Measurements from ENCODE around the gene MYO18B. TPM values are rescaled to one million over a fixed set of nuclear protein-coding genes. Genes with fewer than 3 reads are reported as not detected.

Gene MYO18B
- total and polyA plus RNA-seq, 8 donors, result 0.05 to 0.47 (median 0.14) TPM

DNA sequence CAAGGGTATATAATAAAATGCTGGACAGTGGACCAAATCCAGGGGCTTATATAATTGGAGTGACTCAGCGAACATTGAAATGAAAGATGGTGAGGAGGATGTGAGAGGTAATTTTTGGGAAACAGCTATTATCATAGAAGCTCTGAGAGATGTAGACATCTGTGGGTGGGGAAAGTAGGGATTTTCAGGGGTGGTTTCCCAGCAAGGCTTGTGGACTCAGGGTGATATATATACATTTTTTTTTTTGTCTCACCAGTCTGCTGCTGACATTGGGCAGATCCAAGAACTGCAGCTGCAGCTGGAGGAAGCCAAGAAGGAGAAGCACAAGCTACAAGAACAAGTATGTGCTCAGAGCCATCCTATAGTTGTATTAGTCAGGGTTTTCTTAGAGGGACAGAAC lies 208.1 kb downstream of the MYO18B start:
- Histone ChIP-seq H3K36me3 (no peaks in the 10 kb centered on the region), H3K27me3 (no peaks in the 10 kb centered on the region), H3K4me3 (no peak overlapping the region), H3K9me3 (no peaks in the 10 kb centered on the region), H3K27ac (no peak overlapping the region), H3K4me1 (no peaks in the 10 kb centered on the region)
- intact Hi-C loops (cut with DNase I), result no loop called here
- DNase-seq (no peak), FAIRE-seq (no peak), ATAC-seq (no peak)
- WGBS, 2 donors, result 45 to 61% methylated on average over 1 of the region's 1 CpG
- TF ChIP-seq, protein P1, sequence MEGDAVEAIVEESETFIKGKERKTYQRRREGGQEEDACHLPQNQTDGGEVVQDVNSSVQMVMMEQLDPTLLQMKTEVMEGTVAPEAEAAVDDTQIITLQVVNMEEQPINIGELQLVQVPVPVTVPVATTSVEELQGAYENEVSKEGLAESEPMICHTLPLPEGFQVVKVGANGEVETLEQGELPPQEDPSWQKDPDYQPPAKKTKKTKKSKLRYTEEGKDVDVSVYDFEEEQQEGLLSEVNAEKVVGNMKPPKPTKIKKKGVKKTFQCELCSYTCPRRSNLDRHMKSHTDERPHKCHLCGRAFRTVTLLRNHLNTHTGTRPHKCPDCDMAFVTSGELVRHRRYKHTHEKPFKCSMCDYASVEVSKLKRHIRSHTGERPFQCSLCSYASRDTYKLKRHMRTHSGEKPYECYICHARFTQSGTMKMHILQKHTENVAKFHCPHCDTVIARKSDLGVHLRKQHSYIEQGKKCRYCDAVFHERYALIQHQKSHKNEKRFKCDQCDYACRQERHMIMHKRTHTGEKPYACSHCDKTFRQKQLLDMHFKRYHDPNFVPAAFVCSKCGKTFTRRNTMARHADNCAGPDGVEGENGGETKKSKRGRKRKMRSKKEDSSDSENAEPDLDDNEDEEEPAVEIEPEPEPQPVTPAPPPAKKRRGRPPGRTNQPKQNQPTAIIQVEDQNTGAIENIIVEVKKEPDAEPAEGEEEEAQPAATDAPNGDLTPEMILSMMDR (IDR thresholded peaks at IDR 0.05), result no peak

- TF ChIP-seq, protein P1 (IDR thresholded peaks at IDR 0.05), result no peak
- ATAC-seq (no peak), DNase-seq (no peak), FAIRE-seq (no peak)
- no peaks in the 10 kb centered on the region for H3K4me1 ChIP-seq
- intact Hi-C loops (cut with DNase I), result no loop called here
- H3K4me3 ChIP-seq, result no peak overlapping the region
- no peaks in the 10 kb centered on the region for H3K36me3 ChIP-seq
- no peak overlapping the region for H3K27ac ChIP-seq
- H3K27me3 ChIP-seq, result no peaks in the 10 kb centered on the region
- WGBS, 2 donors, result 23 to 38% methylated on average over 3 of the region's 3 CpGs
- no peaks in the 10 kb centered on the region for H3K9me3 ChIP-seq
Observed at GRCh38 chr22:25953276-25953675, 211.3 kb downstream of the MYO18B start.

GRCh38 chr22:25953919-25954318 lies 211.9 kb downstream of the MYO18B start:
- Histone ChIP-seq H3K36me3 (no peaks in the 10 kb centered on the region), H3K4me1 (no peaks in the 10 kb centered on the region), H3K27ac (no peak overlapping the region), H3K9me3 (no peaks in the 10 kb centered on the region), H3K27me3 (no peaks in the 10 kb centered on the region), H3K4me3 (no peak overlapping the region)
- FAIRE-seq (no peak), ATAC-seq (no peak), DNase-seq (no peak)
- TF ChIP-seq, protein P1 (IDR thresholded peaks at IDR 0.05), result no peak
- WGBS, 2 donors, result 16 to 21% methylated on average over 4 of the region's 4 CpGs
- intact Hi-C loops (cut with DNase I), result no loop called here

- no peaks in the 10 kb centered on the region for H3K27me3 ChIP-seq
- TF ChIP-seq, protein P1 (IDR thresholded peaks at IDR 0.05), result no peak
- 86 to 89% methylated on average over 9 of the region's 9 CpGs for WGBS, 2 donors
- DNase-seq (no peak), ATAC-seq (no peak), FAIRE-seq (no peak)
- intact Hi-C loops (cut with DNase I), result no loop called here
- no peak overlapping the region for H3K4me3 ChIP-seq
- H3K4me1 ChIP-seq, result no peaks in the 10 kb centered on the region
- no peaks in the 10 kb centered on the region for H3K36me3 ChIP-seq
- no peaks in the 10 kb centered on the region for H3K9me3 ChIP-seq
- no peak overlapping the region for H3K27ac ChIP-seq
Observed at GRCh38 chr22:25955323-25955722, 213.3 kb downstream of the MYO18B start.

DNA sequence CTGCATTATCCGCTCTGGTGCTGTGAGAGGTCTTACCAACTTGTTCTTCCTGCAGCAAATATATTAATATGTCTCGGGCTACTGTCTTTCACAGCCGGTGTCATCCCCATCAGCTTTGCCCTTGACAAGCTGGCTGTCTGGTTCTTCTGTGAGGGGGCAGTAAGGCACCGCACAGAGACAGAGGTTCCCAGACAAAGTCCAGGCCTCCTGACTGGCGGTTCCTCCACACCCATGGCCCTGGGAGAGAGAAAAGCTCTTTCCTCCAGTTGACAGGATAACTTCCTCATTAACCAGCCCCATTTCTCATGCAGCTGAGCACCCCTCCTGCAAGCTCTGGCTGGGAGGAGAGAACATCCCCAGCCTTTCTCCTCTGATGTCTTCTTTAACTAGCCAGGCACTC lies 214.8 kb downstream of the MYO18B start:
- Histone ChIP-seq H3K4me3 (no peak overlapping the region), H3K27ac (no peak overlapping the region), H3K27me3 (no peaks in the 10 kb centered on the region), H3K4me1 (no peaks in the 10 kb centered on the region), H3K9me3 (no peaks in the 10 kb centered on the region), H3K36me3 (no peaks in the 10 kb centered on the region)
- FAIRE-seq (no peak), DNase-seq (no peak), ATAC-seq (no peak)
- 63 to 76% methylated on average over 5 of the region's 5 CpGs for WGBS, 2 donors
- TF ChIP-seq, protein P1 (IDR thresholded peaks at IDR 0.05), result no peak
- intact Hi-C loops (cut with DNase I), result no loop called here
